SK-N-SH treated with all-trans-retinoic acid at 6 μM for 48 hours (cell line): ENCODE measurements around the gene ESRRA.

ENCODE experiments used
- ATAC-seq: fragments of 200-7000 bp; cut with Tn5 transposase; 3 replicates; pipeline ENCODE4 v1.9.1; 2020; ENCODE audit warnings: mild to moderate bottlenecking, moderate library complexity
- ARNTL ChIP-seq: fragments of 450-650 bp; formaldehyde crosslinking; IDR thresholded peaks from 2 replicates; pipeline ENCODE4 v1.5.0; 2020; ENCODE audit warnings: low read depth, mild to moderate bottlenecking, moderate library complexity, borderline replicate concordance
- CSDC2 ChIP-seq: fragments of 250-450 bp; sonication (Bioruptor Pico); IDR thresholded peaks from 2 replicates; pipeline ENCODE4 v1.5.0; 2020; ENCODE audit warnings: mild to moderate bottlenecking, moderate library complexity
- ESRRG ChIP-seq: fragments of 250-450 bp; sonication (Bioruptor Pico); IDR thresholded peaks from 2 replicates; pipeline ENCODE4 v1.6.1; 2021; ENCODE audit warnings: mild to moderate bottlenecking
- GLIS3 ChIP-seq: fragments of 250-450 bp; sonication (Bioruptor Pico); IDR thresholded peaks from 2 replicates; pipeline ENCODE4 v1.5.0; 2020; ENCODE audit warnings: mild to moderate bottlenecking, moderate library complexity
- OSR1 ChIP-seq: fragments of 250-450 bp; sonication (Bioruptor Pico); IDR thresholded peaks from 2 replicates; pipeline ENCODE4 v1.8.0; 2022; ENCODE audit warnings: moderate library complexity, mild to moderate bottlenecking, inconsistent platforms
- PPARA ChIP-seq: fragments of 250-450 bp; sonication (Bioruptor Pico); IDR thresholded peaks from 2 replicates; pipeline ENCODE4 v1.5.0; 2020; ENCODE audit warnings: mild to moderate bottlenecking, borderline replicate concordance
- RARB ChIP-seq: fragments of 250-450 bp; sonication (Bioruptor Pico); IDR thresholded peaks from 2 replicates; pipeline ENCODE4 v1.8.0; 2021; ENCODE audit warnings: mild to moderate bottlenecking, moderate library complexity
- SNAI2 ChIP-seq: fragments of 250-450 bp; sonication (Bioruptor Pico); IDR thresholded peaks from 2 replicates; pipeline ENCODE4 v1.5.0; 2020; ENCODE audit warnings: mild to moderate bottlenecking, moderate library complexity
- TCF4 ChIP-seq: fragments of 250-450 bp; sonication (Bioruptor Pico); IDR thresholded peaks from 2 replicates; pipeline ENCODE4 v1.8.0; 2021; ENCODE audit warnings: mild to moderate bottlenecking, moderate library complexity, borderline replicate concordance
- ZC3H10 ChIP-seq: fragments of 250-450 bp; sonication (Bioruptor Pico); IDR thresholded peaks from 2 replicates; pipeline ENCODE4 v1.5.1; 2021; ENCODE audit warnings: mild to moderate bottlenecking, moderate library complexity
- ZFP3 ChIP-seq: fragments of 250-450 bp; sonication (Bioruptor Pico); IDR thresholded peaks from 2 replicates; pipeline ENCODE4 v1.5.0; 2020; ENCODE audit warnings: mild to moderate bottlenecking, moderate library complexity
- ZFP30 ChIP-seq: fragments of 450-650 bp; formaldehyde crosslinking; IDR thresholded peaks from 2 replicates; pipeline ENCODE4 v1.5.0; 2022; ENCODE audit warnings: mild to moderate bottlenecking, moderate library complexity
- ZNF565 ChIP-seq: fragments of 450-650 bp; formaldehyde crosslinking; conservative IDR thresholded peaks from 2 replicates; pipeline ENCODE4 v1.5.0; 2020; ENCODE audit warnings: low read depth, mild to moderate bottlenecking, moderate library complexity
- ZNF70 ChIP-seq: fragments of 450-650 bp; formaldehyde crosslinking; IDR thresholded peaks from 2 replicates; pipeline ENCODE4 v1.5.0; 2020; ENCODE audit warnings: mild to moderate bottlenecking, moderate library complexity
- ZNF8 ChIP-seq: fragments of 450-650 bp; formaldehyde crosslinking; IDR thresholded peaks from 2 replicates; pipeline ENCODE4 v1.5.0; 2020; ENCODE audit warnings: mild to moderate bottlenecking, moderate library complexity
- TF ChIP-seq, protein P1 (sequence below): fragments of 250-450 bp; sonication (Bioruptor Pico); IDR thresholded peaks from 2 replicates; pipeline ENCODE4 v1.5.0; 2020; ENCODE audit warnings: mild to moderate bottlenecking, moderate library complexity
- TF ChIP-seq, protein P2 (sequence below): fragments of 250-450 bp; sonication (Bioruptor Pico); IDR thresholded peaks from 2 replicates; pipeline ENCODE4 v1.8.0; 2021; ENCODE audit warnings: low read depth, mild to moderate bottlenecking, moderate library complexity, borderline replicate concordance
- TF ChIP-seq, protein P3 (sequence below): fragments of 250-450 bp; sonication (Bioruptor Pico); IDR thresholded peaks from 2 replicates; pipeline ENCODE4 v1.5.1; 2020; ENCODE audit warnings: low read depth, mild to moderate bottlenecking, moderate library complexity
- TF ChIP-seq, protein P4 (sequence below): fragments of 250-450 bp; sonication (Bioruptor Pico); IDR thresholded peaks from 2 replicates; pipeline ENCODE4 v1.5.1; 2021; ENCODE audit warnings: mild to moderate bottlenecking, moderate library complexity
- TF ChIP-seq, protein P5 (sequence below): fragments of 250-450 bp; sonication (Bioruptor Pico); IDR thresholded peaks from 2 replicates; pipeline ENCODE4 v1.8.0; 2020; ENCODE audit warnings: mild to moderate bottlenecking, moderate library complexity, borderline replicate concordance

Gene ESRRA

DNA sequence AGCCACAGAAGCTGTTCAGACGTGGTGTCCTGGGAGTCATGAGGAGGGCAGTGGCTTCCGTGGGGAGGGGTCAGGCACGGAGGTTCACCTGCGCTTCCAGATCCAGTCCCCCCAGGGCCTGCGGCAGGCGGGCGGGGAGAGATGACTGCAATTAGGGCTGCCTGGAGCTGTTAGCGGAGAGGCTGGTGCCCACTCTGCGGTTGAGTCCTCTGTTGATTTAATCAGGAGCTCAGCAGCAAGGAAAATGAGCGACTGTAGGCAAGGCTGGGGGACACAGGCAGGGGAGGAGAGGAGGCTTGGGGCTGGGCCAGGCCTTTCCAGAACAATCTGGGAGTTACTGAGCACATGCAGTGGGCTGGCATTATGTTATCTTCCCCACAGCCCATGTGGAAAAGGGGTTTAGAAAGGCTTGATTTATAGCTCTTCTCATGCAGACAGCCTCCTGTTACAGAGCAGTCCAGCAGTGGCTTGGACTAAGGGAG lies 40.9 kb upstream of the ESRRA start:
- no peak for ATAC-seq
- no peak for TF ChIP-seq ZNF565
- no peak for TF ChIP-seq ZNF70 (CRISPR knock-in tag)
- TF ChIP-seq ESRRG (CRISPR knock-in tag) = no peak
- no peak for TF ChIP-seq RARB (CRISPR knock-in tag)
- peak; percentile 57 for TF ChIP-seq TCF4 (CRISPR knock-in tag)
- TF ChIP-seq, protein P1, sequence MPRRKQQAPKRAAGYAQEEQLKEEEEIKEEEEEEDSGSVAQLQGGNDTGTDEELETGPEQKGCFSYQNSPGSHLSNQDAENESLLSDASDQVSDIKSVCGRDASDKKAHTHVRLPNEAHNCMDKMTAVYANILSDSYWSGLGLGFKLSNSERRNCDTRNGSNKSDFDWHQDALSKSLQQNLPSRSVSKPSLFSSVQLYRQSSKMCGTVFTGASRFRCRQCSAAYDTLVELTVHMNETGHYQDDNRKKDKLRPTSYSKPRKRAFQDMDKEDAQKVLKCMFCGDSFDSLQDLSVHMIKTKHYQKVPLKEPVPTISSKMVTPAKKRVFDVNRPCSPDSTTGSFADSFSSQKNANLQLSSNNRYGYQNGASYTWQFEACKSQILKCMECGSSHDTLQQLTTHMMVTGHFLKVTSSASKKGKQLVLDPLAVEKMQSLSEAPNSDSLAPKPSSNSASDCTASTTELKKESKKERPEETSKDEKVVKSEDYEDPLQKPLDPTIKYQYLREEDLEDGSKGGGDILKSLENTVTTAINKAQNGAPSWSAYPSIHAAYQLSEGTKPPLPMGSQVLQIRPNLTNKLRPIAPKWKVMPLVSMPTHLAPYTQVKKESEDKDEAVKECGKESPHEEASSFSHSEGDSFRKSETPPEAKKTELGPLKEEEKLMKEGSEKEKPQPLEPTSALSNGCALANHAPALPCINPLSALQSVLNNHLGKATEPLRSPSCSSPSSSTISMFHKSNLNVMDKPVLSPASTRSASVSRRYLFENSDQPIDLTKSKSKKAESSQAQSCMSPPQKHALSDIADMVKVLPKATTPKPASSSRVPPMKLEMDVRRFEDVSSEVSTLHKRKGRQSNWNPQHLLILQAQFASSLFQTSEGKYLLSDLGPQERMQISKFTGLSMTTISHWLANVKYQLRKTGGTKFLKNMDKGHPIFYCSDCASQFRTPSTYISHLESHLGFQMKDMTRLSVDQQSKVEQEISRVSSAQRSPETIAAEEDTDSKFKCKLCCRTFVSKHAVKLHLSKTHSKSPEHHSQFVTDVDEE (CRISPR knock-in tag) = peak; percentile 50; the same call in 1 of the 2 replicates

DNA sequence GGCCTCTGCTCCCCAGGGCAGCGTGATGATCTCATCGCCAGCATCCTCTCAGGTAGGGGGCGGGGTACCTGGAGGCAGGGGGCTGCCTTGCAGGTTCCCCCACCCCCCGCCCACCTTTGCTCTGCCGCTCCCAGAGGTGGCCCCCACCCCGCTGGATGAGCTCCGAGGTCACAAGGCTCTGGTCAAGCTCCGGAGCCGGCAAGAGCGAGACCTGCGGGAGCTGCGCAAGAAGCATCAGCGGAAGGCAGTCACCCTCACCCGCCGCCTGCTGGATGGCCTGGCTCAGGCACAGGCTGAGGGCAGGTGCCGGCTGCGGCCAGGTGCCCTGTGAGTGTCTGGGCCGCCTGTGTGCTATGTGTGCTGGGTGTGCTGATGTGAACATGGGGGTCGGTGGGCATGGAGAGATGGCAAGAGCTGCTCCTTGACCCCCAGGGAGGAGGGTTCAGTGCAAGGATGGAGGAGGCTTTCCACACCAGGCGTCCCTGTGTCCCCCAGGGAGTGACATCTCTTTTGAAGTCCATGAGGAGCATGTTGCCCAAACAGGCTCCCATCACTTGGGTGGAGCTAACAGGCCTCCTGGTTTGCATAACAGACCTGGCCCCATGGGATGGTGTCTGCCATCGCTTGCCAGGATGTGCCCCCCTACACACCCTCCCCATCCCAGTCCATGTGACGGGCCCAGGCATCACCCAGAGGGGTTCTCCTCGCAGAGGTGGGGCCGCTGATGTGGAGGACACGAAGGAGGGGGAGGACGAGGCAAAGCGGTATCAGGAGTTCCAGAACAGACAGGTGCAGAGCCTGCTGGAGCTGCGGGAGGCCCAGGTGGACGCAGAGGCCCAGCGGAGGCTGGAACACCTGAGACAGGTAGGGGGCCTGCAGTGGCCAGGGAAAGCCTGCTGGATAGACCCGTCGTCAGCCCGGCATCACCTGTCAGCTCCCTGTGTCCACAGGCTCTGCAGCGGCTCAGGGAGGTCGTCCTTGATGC lies 39.9 kb upstream of the ESRRA start:
- ATAC-seq = no peak
- TF ChIP-seq ARNTL (CRISPR knock-in tag) = no peak
- TF ChIP-seq ZNF8 (CRISPR knock-in tag) = no peak
- no peak for TF ChIP-seq SNAI2
- TF ChIP-seq ZNF565 = no peak
- TF ChIP-seq, protein P2, sequence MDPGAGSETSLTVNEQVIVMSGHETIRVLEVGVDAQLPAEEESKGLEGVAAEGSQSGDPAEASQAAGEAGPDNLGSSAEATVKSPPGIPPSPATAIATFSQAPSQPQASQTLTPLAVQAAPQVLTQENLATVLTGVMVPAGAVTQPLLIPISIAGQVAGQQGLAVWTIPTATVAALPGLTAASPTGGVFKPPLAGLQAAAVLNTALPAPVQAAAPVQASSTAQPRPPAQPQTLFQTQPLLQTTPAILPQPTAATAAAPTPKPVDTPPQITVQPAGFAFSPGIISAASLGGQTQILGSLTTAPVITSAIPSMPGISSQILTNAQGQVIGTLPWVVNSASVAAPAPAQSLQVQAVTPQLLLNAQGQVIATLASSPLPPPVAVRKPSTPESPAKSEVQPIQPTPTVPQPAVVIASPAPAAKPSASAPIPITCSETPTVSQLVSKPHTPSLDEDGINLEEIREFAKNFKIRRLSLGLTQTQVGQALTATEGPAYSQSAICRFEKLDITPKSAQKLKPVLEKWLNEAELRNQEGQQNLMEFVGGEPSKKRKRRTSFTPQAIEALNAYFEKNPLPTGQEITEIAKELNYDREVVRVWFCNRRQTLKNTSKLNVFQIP (CRISPR knock-in tag) = no peak
- no peak for TF ChIP-seq ESRRG (CRISPR knock-in tag)
- TF ChIP-seq CSDC2 (CRISPR knock-in tag) = no peak
- TF ChIP-seq TCF4 (CRISPR knock-in tag) = no peak
- no peak for TF ChIP-seq OSR1 (CRISPR knock-in tag)
- no peak for TF ChIP-seq RARB (CRISPR knock-in tag)
- TF ChIP-seq, protein P3, sequence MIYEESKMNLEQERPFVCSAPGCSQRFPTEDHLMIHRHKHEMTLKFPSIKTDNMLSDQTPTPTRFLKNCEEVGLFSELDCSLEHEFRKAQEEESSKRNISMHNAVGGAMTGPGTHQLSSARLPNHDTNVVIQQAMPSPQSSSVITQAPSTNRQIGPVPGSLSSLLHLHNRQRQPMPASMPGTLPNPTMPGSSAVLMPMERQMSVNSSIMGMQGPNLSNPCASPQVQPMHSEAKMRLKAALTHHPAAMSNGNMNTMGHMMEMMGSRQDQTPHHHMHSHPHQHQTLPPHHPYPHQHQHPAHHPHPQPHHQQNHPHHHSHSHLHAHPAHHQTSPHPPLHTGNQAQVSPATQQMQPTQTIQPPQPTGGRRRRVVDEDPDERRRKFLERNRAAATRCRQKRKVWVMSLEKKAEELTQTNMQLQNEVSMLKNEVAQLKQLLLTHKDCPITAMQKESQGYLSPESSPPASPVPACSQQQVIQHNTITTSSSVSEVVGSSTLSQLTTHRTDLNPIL (CRISPR knock-in tag) = no peak
- TF ChIP-seq ZFP3 = no peak
- no peak for TF ChIP-seq PPARA
- no peak for TF ChIP-seq ZNF70 (CRISPR knock-in tag)

DNA sequence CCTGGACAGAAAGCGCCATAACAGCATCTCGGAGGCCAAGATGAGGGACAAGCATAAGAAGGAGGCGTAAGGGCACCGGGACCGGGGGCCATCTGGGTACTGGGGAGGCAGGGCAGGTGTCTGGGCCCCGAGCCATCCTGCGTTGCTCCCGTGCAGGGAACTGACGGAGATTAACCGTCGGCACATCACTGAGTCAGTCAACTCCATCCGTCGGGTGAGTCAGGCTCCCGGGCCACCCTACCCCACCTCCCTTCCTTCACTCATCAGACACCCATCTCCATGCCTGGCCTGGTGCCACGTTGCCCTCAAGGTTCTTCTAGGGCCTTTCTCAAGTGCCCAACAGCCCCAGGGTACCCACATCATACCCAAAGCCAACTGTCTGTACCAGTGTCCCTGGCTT lies 39.0 kb upstream of the ESRRA start:
- TF ChIP-seq GLIS3 (CRISPR knock-in tag) (no peak), PPARA (no peak), CSDC2 (CRISPR knock-in tag) (no peak), RARB (CRISPR knock-in tag) (no peak), ZC3H10 (CRISPR knock-in tag) (no peak), ZNF8 (CRISPR knock-in tag) (no peak), ZNF565 (no peak), ZFP30 (CRISPR knock-in tag) (no peak), SNAI2 (no peak), TCF4 (CRISPR knock-in tag) (no peak)
- TF ChIP-seq, protein P4, sequence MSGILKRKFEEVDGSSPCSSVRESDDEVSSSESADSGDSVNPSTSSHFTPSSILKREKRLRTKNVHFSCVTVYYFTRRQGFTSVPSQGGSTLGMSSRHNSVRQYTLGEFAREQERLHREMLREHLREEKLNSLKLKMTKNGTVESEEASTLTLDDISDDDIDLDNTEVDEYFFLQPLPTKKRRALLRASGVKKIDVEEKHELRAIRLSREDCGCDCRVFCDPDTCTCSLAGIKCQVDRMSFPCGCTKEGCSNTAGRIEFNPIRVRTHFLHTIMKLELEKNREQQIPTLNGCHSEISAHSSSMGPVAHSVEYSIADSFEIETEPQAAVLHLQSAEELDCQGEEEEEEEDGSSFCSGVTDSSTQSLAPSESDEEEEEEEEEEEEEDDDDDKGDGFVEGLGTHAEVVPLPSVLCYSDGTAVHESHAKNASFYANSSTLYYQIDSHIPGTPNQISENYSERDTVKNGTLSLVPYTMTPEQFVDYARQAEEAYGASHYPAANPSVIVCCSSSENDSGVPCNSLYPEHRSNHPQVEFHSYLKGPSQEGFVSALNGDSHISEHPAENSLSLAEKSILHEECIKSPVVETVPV (CRISPR knock-in tag) = no peak
- TF ChIP-seq, protein P2 (CRISPR knock-in tag) = no peak
- TF ChIP-seq, protein P5, sequence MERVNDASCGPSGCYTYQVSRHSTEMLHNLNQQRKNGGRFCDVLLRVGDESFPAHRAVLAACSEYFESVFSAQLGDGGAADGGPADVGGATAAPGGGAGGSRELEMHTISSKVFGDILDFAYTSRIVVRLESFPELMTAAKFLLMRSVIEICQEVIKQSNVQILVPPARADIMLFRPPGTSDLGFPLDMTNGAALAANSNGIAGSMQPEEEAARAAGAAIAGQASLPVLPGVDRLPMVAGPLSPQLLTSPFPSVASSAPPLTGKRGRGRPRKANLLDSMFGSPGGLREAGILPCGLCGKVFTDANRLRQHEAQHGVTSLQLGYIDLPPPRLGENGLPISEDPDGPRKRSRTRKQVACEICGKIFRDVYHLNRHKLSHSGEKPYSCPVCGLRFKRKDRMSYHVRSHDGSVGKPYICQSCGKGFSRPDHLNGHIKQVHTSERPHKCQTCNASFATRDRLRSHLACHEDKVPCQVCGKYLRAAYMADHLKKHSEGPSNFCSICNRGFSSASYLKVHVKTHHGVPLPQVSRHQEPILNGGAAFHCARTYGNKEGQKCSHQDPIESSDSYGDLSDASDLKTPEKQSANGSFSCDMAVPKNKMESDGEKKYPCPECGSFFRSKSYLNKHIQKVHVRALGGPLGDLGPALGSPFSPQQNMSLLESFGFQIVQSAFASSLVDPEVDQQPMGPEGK (CRISPR knock-in tag) = no peak
- no peak for ATAC-seq
